ENCODE measurements around the gene RALGAPB. TPM values are rescaled to one million over a fixed set of nuclear protein-coding genes. Genes with fewer than 3 reads are reported as not detected.

The RALGAPB gene
- total RNA-seq, 1 experiment from 2014 or later: 36.7 TPM

- H3K4me1 Mint-ChIP-seq: no peaks in the 10 kb centered on the region
- TF ChIP-seq ZNF425 (CRISPR knock-in tag; conservative IDR thresholded peaks at IDR 0.05) (no peak), ZBTB43 (CRISPR knock-in tag; IDR thresholded peaks at IDR 0.05) (no peak), KAT7 (CRISPR knock-in tag; IDR thresholded peaks at IDR 0.05; ENCODE audit: borderline replicate concordance) (no peak), CREM (CRISPR knock-in tag; IDR thresholded peaks at IDR 0.05) (no peak), ATF1 (CRISPR knock-in tag; IDR thresholded peaks at IDR 0.05) (no peak), CDX4 (CRISPR knock-in tag; IDR thresholded peaks at IDR 0.05; ENCODE audit: borderline replicate concordance) (no peak), ZNF423 (CRISPR knock-in tag; IDR thresholded peaks at IDR 0.05) (no peak), TCF7 (CRISPR knock-in tag; IDR thresholded peaks at IDR 0.05; ENCODE audit: low read depth) (no peak), ATF6 (CRISPR knock-in tag; IDR thresholded peaks at IDR 0.05) (no peak), FOXK1 (CRISPR knock-in tag; IDR thresholded peaks at IDR 0.05) (no peak), NFATC4 (CRISPR knock-in tag; IDR thresholded peaks at IDR 0.05) (no peak), GRHL2 (CRISPR knock-in tag; IDR thresholded peaks at IDR 0.05; ENCODE audit: insufficient replicate concordance, severe bottlenecking) (no peak), FOXJ3 (CRISPR knock-in tag; IDR thresholded peaks at IDR 0.05; ENCODE audit: borderline replicate concordance) (no peak), SMAD4 (CRISPR knock-in tag; IDR thresholded peaks at IDR 0.05) (no peak), SMAD3 (CRISPR knock-in tag; IDR thresholded peaks at IDR 0.05; ENCODE audit: borderline replicate concordance) (no peak), CBFB (CRISPR knock-in tag; IDR thresholded peaks at IDR 0.05; ENCODE audit: low read depth) (no peak), AFF4 (CRISPR knock-in tag; IDR thresholded peaks at IDR 0.05; ENCODE audit: borderline replicate concordance) (no peak), MAX (CRISPR knock-in tag; IDR thresholded peaks at IDR 0.05) (no peak), CREB1 (CRISPR knock-in tag; IDR thresholded peaks at IDR 0.05) (no peak), ZNF263 (CRISPR knock-in tag; IDR thresholded peaks at IDR 0.05; ENCODE audit: low read depth) (no peak)
- H3K36me3 Mint-ChIP-seq: peaks cover 23% of the 10 kb centered on the region
- no peaks in the 10 kb centered on the region for H3K9me3 Mint-ChIP-seq
- DNase-seq (ENCODE audit: low spot score) (no peak), ATAC-seq (no peak)
- no peak overlapping the region for H3K27ac Mint-ChIP-seq
- H3K27me3 Mint-ChIP-seq (ENCODE audit: low read depth): no peaks in the 10 kb centered on the region
- no peak overlapping the region for H3K4me3 Mint-ChIP-seq
- ChIA-PET POLR2A (no interaction called here), CTCF (no interaction called here)
These were observed 97.3 kb downstream of the RALGAPB start for GRCh38 chr20:38569747-38570525.
